ENCODE data around the gene NDC80. TPM values are rescaled to one million over a fixed set of nuclear protein-coding genes. Genes with fewer than 3 reads are reported as not detected.
"Not testable (repeated sequence)": the region's sequence is repeated elsewhere in the genome, so short reads cannot be mapped to it uniquely, and the experiment has no call there.

NDC80 gene
- total RNA-seq, 2 experiments from 2014 or later = 81.3 to 82.2 TPM

DNA sequence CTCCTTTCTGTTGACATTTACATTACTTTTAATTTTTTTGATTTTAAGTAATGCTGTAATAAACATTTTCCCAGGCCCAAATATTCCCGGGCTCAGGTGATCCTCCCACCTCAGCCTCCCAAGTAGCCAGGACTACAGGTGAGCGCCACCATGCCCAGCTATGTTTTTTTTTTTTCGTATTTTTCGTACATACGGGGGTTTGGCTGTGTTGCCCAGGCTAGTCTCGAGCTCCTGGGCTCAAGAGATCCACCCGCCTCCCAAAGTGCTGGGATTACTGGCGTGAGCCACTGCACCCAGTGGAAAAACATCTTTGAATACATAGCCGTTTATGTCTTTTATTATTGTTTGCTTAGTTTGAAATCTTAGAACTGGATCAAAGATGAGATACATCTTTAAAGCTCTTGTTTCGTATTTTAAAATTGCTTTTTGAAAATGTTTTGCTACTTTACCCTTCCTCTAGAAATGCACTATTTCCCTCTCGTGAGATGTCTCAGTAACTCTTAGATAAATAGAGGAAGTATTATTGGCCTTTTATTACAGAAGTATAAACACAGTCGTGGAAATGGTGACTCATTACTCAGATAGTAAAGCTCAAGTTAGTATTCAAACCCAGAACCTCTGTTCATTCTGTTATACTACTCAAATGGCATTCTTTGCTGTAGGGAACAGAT lies 86.6 kb downstream of the NDC80 start:
- peaks cover 41% of the 10 kb centered on the region for H3K36me3 Mint-ChIP-seq (ENCODE audit: low read depth)
- POLR2A ChIA-PET = interaction anchor here (1.7 to 5.2 kb wide), 7 partner anchors 11 to 87 kb away, joined by 6 to 76 read pairs (median 23); partner anchors contain the start of genes METTL4 and NDC80
- TF ChIP-seq, protein P1, sequence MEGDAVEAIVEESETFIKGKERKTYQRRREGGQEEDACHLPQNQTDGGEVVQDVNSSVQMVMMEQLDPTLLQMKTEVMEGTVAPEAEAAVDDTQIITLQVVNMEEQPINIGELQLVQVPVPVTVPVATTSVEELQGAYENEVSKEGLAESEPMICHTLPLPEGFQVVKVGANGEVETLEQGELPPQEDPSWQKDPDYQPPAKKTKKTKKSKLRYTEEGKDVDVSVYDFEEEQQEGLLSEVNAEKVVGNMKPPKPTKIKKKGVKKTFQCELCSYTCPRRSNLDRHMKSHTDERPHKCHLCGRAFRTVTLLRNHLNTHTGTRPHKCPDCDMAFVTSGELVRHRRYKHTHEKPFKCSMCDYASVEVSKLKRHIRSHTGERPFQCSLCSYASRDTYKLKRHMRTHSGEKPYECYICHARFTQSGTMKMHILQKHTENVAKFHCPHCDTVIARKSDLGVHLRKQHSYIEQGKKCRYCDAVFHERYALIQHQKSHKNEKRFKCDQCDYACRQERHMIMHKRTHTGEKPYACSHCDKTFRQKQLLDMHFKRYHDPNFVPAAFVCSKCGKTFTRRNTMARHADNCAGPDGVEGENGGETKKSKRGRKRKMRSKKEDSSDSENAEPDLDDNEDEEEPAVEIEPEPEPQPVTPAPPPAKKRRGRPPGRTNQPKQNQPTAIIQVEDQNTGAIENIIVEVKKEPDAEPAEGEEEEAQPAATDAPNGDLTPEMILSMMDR (IDR thresholded peaks at IDR 0.05) = no peak
- H3K4me3 Mint-ChIP-seq = peak overlapping the region; percentile 95
- CTCF ChIA-PET = interaction anchor here (1.2 to 3.0 kb wide), 3 partner anchors 16 to 52 kb away, joined by 3 to 7 read pairs (median 4); no protein-coding TSS in a partner anchor
- H3K27ac Mint-ChIP-seq = peak overlapping the region; percentile 94
- H3K9me3 Mint-ChIP-seq = peaks cover 2% of the 10 kb centered on the region
- H3K27me3 Mint-ChIP-seq = no peaks in the 10 kb centered on the region
- no peak for DNase-seq
- H3K4me1 Mint-ChIP-seq (ENCODE audit: low read depth) = peaks cover 46% of the 10 kb centered on the region
- intact Hi-C loops (cut with micrococcal nuclease) = loop anchor here (5.0 kb wide), 1 partner anchor 86 kb away; the partner anchor contains the start of genes METTL4 and NDC80
- ATAC-seq = no peak

DNA sequence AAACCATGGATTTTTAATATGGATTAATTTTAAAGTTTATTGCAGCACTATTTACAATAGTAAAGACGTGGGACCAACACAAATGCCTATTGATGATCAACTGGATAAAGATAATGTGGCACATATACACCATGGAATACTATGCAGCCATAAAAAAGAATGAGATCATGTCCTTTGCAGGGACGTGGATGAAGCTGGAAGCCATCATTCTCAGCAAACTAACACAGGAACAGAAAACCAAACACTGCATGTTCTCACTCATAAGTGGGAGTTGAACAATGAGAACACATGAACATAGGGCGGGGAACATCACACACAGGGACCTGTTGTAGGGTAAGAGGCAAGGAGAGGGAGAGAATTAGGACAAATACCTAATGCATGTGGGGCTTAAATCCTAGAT lies 89.5 kb downstream of the NDC80 start:
- ATAC-seq; POLR2A ChIA-PET; H3K4me3 Mint-ChIP-seq; CTCF ChIA-PET; H3K9me3 Mint-ChIP-seq; H3K27me3 Mint-ChIP-seq; DNase-seq; intact Hi-C loops (cut with micrococcal nuclease): not testable (repeated sequence)
- Mint-ChIP-seq H3K4me1 (ENCODE audit: low read depth) (peaks cover 57% of the 10 kb centered on the region), H3K36me3 (ENCODE audit: low read depth) (peaks cover 62% of the 10 kb centered on the region), H3K27ac (peak overlapping the region; percentile 57)

DNA sequence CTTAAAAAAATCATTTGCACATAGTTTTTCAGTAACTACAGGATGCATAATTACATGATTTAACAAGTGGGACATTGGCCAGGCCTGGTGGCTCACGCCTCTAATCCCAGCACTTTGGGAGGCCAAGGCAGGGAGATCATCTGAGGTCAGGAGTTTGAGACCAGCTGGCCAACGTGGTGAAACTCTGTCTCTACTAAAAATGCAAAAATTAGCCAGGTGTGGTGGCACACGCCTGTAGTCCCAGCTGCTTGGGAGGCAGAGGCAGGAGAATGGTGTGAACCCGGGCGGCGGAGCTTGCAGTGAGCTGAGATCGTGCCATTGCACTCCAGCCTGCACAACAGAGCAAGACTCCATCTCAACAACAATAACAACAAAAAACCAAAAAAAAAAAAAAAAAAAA lies 90.9 kb downstream of the NDC80 start:
- peaks cover 65% of the 10 kb centered on the region for H3K4me1 Mint-ChIP-seq (ENCODE audit: low read depth)
- POLR2A ChIA-PET = interaction anchor here (1.7 kb wide), 1 partner anchor 11 kb away, joined by 3 read pairs; no protein-coding TSS in a partner anchor
- ATAC-seq; H3K27ac Mint-ChIP-seq; H3K27me3 Mint-ChIP-seq; H3K9me3 Mint-ChIP-seq; intact Hi-C loops (cut with micrococcal nuclease); DNase-seq; CTCF ChIA-PET; H3K4me3 Mint-ChIP-seq: not testable (repeated sequence)
- H3K36me3 Mint-ChIP-seq (ENCODE audit: low read depth) = peaks cover 64% of the 10 kb centered on the region

DNA sequence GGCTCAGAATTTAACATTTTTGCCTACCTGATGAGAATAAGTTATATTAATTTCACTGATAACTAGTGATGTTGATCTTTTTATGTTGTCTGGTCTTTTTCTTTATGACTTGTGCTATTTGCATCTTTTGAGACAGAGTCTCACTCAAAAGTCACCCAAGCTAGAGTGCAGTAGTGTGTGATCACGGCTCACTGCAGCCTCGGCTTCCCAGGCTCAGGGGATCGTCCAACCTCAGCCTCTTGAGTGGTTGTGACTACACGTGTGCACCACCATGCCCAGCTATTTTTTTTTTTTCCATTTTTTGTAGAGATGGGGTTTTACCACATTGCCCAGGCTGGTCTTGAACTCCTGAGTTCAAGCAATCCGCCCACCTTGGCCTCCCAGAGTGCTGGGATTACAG lies 91.6 kb downstream of the NDC80 start:
- CTCF ChIA-PET = no interaction called here
- H3K4me3 Mint-ChIP-seq = peak overlapping the region; percentile 36
- peak; percentile 29 for ATAC-seq

More for the DNA sequence above, 91.6 kb downstream of the NDC80 start:
- H3K27me3 Mint-ChIP-seq = no peaks in the 10 kb centered on the region
- POLR2A ChIA-PET = interaction anchor here (1.7 kb wide), 1 partner anchor 10 kb away, joined by 3 read pairs; no protein-coding TSS in a partner anchor
- intact Hi-C loops (cut with micrococcal nuclease) = no loop called here
- peak overlapping the region; percentile 84 for H3K27ac Mint-ChIP-seq
- H3K4me1 Mint-ChIP-seq (ENCODE audit: low read depth) = peaks cover 65% of the 10 kb centered on the region
- peaks cover 60% of the 10 kb centered on the region for H3K36me3 Mint-ChIP-seq (ENCODE audit: low read depth)
- TF ChIP-seq, protein P1 (IDR thresholded peaks at IDR 0.05) = no peak
- H3K9me3 Mint-ChIP-seq = peaks cover 2% of the 10 kb centered on the region
- no peak for DNase-seq

Other genes with a start within 250 kb of the NDC80 start
- gene METTL4, start 52 bp upstream of the NDC80 start, total RNA-seq = 10 to 100 TPM; 18.9 to 20.5 TPM
- gene SMCHD1, start 84.2 kb downstream of the NDC80 start, total RNA-seq = 10 to 100 TPM; 97.4 to 98.9 TPM

Measured in activated CD8-positive, alpha-beta T cell treated with anti-CD3 and anti-CD28 coated beads for 36 hours (primary cell).